Choroid plexus epithelial cell (primary cell): ENCODE data around the gene CEP83.
A peak's percentile ranks its signal among the peaks of the same experiment; 100 is the strongest.

ENCODE experiments used
- DNase-seq: peaks from one replicate; pipeline ENCODE4 v3.0.0-alpha.2; 2010; ENCODE audit warnings: low read depth
- H3K4me3 ChIP-seq: 2 replicates; pipeline ENCODE4 v1.5.1; 2011; ENCODE audit warnings: low read depth, mild to moderate bottlenecking, control low read depth, low read length, moderate library complexity
- TF ChIP-seq, protein P1 (sequence below): conservative IDR thresholded peaks from 2 replicates; pipeline ENCODE4 v1.5.1; 2011; ENCODE audit warnings: low read depth, mild to moderate bottlenecking, control low read depth, inconsistent platforms, low read length, moderate library complexity

CEP83 gene

DNA sequence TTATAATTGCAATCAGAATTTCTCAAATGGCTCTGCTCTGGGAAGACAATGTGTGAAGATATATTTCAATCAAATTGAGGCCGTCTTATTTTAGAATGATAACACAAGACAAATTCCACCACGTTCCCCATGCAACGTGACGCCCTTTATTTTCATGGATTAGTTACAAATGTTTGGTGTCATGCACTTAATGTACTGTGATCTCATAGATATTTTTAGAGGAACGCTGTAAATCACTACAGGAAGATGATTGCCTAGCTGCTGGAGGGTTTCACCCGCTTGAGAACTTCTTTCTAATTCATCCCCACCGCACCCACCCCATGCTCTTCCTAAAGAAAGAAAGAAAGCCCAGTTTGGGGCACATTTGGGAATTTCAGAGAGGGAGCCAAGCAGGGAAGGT, 194.1 kb downstream of the CEP83 start:
- TF ChIP-seq, protein P1, sequence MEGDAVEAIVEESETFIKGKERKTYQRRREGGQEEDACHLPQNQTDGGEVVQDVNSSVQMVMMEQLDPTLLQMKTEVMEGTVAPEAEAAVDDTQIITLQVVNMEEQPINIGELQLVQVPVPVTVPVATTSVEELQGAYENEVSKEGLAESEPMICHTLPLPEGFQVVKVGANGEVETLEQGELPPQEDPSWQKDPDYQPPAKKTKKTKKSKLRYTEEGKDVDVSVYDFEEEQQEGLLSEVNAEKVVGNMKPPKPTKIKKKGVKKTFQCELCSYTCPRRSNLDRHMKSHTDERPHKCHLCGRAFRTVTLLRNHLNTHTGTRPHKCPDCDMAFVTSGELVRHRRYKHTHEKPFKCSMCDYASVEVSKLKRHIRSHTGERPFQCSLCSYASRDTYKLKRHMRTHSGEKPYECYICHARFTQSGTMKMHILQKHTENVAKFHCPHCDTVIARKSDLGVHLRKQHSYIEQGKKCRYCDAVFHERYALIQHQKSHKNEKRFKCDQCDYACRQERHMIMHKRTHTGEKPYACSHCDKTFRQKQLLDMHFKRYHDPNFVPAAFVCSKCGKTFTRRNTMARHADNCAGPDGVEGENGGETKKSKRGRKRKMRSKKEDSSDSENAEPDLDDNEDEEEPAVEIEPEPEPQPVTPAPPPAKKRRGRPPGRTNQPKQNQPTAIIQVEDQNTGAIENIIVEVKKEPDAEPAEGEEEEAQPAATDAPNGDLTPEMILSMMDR, result no peak
- no peak overlapping the region for H3K4me3 ChIP-seq
- DNase-seq, result no peak

DNA sequence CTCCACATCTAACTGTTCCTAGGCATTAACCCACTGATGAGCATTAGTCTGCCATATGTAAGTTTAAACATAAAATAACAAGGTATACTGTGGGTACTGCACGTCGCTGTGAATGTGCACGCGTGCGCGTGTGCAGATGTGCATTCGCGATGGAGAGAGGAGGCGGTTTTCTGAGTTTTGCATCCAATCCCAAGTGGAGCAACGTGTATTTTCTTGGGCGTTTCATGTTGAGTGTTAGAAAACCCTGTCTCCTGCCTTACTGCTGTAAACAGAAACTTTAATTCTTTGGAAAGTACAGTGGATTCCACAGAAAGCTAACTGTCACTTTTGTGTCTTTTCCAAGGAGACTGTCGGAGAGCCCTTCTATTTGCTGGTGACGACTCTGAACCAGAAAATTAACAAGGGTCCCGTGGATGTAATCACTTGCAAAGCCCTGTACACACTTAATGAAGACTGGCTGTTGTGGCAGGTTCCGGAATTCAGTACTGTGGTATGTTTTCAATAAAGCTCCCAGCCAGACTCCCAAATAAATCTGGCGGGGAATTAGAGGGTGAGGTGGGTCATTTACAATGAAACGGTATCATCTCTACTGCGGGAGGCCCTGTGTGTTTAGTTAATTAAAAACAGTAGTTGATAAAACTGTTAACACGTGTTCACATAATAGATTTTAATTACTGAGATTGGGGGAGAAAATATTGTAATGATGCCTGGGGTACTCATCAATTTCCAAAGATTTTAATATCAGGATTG, 194.8 kb downstream of the CEP83 start:
- TF ChIP-seq, protein P1, result no peak
- no peak for DNase-seq
- H3K4me3 ChIP-seq, result no peak overlapping the region

DNA sequence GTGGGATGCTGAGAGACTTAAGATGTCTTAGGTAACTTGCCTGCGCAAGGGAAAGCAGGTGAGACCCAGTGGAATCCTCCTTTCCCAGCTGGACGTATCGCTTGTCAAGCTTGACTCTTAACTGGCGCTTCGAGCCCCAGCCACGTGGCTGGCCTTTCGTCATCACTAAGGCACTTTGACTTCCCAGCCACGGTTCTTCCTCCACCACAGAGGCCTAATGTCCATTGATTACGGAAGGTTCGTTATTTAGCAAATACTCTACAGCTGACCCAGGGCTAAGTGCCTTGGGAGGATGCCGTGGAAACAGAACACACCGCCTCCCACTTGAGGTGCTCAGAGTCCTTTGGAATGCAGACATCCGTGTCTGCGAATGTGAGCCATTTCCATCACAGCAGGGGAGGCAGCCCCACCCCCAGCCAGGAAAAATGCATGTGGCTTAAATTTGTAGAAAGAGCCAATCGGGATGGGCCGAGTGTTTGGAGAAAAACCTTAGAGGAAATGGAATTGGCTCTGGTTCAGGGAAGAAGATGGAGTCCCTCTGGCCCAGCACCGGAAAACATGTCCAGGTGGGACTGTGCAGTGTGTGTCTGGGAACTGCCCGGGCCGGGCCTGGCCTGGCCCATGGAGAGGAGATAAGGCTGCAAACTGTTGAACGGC, 195.6 kb downstream of the CEP83 start:
- DNase-seq, result peak; percentile 84
- no peak overlapping the region for H3K4me3 ChIP-seq

DNA sequence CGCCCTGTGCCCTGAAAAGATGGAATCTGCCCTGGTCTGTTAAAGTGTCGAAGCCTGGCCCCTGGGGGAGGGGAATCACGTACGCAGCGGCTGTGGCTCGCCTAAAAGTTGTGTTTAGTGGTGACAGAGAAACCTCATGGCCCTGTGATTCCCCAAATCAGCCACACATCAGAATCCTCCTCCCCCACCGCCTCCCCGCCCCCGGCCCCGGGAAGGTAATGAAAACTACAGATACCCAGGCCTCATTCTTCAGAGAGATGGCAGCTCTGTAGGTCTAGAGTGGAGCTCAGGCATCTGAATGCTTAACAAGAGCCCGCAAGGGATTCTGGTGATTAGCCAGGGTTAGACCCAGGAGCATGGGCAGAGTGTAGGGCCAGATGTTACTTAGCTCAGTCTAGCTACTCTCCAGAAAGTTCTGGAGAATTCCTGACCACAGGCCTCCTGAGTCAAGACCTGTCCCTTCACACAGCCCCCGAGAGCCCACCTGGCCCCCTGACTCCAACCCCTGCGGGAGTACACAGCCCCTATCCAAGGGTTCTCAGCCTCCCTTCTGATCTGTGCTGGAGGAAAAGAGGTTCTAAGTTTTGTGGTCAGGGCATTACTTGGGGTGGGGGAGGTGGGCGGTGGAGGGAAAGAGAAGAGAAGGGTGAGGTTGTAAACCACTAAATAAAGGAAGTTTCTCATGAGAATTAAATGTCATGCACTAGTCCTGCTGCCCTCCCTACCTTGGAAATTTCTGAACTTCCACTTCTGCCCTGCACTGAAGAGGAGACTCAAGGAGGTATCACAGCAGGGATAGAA, 196.5 kb downstream of the CEP83 start:
- TF ChIP-seq, protein P1, result no peak
- H3K4me3 ChIP-seq, result peak overlapping the region; percentile 55
- no peak for DNase-seq

More for the DNA sequence above, 195.6 kb downstream of the CEP83 start:
- TF ChIP-seq, protein P1, result no peak

DNA sequence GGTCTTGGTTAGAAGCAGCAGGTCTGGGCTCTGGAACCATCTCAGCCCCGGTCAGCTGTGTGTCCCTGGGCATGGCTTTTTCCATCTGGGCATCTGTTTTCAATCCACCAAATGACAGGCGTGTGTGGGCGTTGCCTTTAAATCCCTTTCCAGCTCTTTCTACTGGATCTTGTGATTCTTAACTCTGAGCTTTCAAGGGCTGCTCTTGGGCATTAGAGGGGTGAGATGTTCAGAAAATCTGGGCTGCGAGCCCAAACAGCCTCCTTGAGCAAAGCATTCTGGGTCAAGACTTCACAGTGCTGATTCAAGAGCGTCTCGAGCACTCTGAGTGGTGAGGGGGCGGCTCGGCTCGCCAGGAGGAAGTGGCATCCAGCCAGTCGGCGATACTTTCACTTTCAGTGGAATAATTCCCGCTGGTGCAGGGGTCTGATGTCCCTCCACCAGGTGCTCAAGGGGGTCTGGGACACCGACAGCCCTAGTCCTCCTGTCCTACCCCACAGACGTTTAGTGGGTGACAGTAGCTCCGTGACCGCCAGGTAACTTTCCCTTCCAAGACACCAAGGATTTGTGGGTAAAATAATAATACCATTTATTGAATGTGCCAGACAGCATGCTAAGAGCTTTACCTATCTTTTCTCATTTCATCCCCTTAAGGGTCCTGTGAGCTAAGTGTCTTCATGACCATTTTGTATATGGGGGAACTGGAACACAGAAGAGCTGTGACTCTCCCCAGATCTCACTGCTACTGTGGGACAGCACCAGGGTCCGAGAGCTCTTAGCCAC, 197.2 kb downstream of the CEP83 start:
- TF ChIP-seq, protein P1, result no peak
- H3K4me3 ChIP-seq, result peak overlapping the region; percentile 55
- DNase-seq, result peak; percentile 97

DNA sequence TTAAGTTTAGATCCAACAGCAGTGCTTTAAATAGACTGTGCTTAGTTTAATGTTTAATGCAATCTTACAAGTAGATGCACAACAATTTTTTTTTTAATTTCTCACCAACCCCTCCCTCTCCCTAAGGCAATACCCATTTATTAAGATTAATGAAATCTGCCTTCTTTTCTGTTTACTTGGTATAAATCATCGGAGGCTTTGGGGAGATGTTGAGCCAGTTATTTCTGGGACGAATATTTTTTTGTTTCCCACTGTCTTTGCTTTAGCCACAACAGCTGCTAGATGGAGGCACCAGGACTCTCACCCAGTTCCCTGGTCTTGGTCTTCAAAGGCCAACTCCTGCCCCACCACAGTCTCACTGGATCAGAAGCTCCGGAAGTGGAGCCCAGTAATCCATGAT, 197.9 kb downstream of the CEP83 start:
- peak overlapping the region; percentile 55 for H3K4me3 ChIP-seq
- TF ChIP-seq, protein P1, result no peak
- DNase-seq, result no peak
